IMR-90 (cell line): Measurements from ENCODE around the gene ZNF200. TPM values are rescaled to one million over a fixed set of nuclear protein-coding genes. Genes with fewer than 3 reads are reported as not detected.
"Not testable (repeated sequence)": the region's sequence is repeated elsewhere in the genome, so short reads cannot be mapped to it uniquely, and the experiment has no call there.

Source experiments
- ATAC-seq: fragments of 200-7000 bp; cut with Tn5 transposase; 2 replicates; pipeline ENCODE4 v1.9.1; 2020; ENCODE audit warnings: low read depth, mild to moderate bottlenecking, moderate library complexity
- BruUV-seq: library from RNA; stranded (reverse); fragments of 400-500 nt; replicated peaks from 2 replicates; lab custom pipeline; 2021; lab: Mats Ljungman, UMichigan
- CTCF ChIA-PET: fragments of 300-600 bp; formaldehyde crosslinking; extraction: SDS; loops from one replicate; lab custom pipeline; 2021; ENCODE audit warnings: antibody characterized with exemption; lab: Yijun Ruan, JAX
- POLR2A ChIA-PET: fragments of 300-600 bp; sonication (Branson Sonifier 250); formaldehyde crosslinking; loops from one replicate; lab custom pipeline; 2022; ENCODE audit warnings: antibody characterized with exemption; ENCODE audit not compliant: unreplicated experiment; lab: Charles Lee
- DNase-seq: peaks from one replicate; pipeline ENCODE4 v3.0.0; 2013
- H2AFZ ChIP-seq: replicated peaks from 2 replicates; pipeline ENCODE3; 2013; ENCODE audit warnings: low read length, mild to moderate bottlenecking; ENCODE audit not compliant: poor library complexity
- H2AK5ac ChIP-seq: 2 replicates; pipeline ENCODE4 v1.6.1; 2013; ENCODE audit warnings: low read depth, low read length, inconsistent platforms
- H2AK9ac ChIP-seq: replicated peaks from 2 replicates; pipeline ENCODE3; 2013; ENCODE audit warnings: mild to moderate bottlenecking, low read depth, low read length, moderate library complexity; ENCODE audit not compliant: poor library complexity
- H2BK120ac ChIP-seq: 2 replicates; pipeline ENCODE4 v1.6.1; 2013; ENCODE audit warnings: low read depth, low read length, inconsistent platforms
- H2BK15ac ChIP-seq: 3 replicates; pipeline ENCODE4 v1.6.1; 2013; ENCODE audit warnings: low read depth, low read length, inconsistent platforms
- H2BK20ac ChIP-seq: 2 replicates; pipeline ENCODE4 v1.6.1; 2013; ENCODE audit warnings: low read depth, mild to moderate bottlenecking, inconsistent platforms, low read length, moderate library complexity
- H2BK5ac ChIP-seq: 2 replicates; pipeline ENCODE4 v1.6.1; 2013; ENCODE audit warnings: mild to moderate bottlenecking, low read depth, low read length, inconsistent platforms; ENCODE audit not compliant: poor library complexity, severe bottlenecking
- H3K14ac ChIP-seq: replicated peaks from 2 replicates; pipeline ENCODE4 v1.6.1; 2013; ENCODE audit warnings: low read depth, low read length, inconsistent platforms
- H3K18ac ChIP-seq: 2 replicates; pipeline ENCODE4 v1.6.1; 2013; ENCODE audit warnings: low read depth, low read length, control low read depth
- H3K23ac ChIP-seq: 2 replicates; pipeline ENCODE4 v1.6.1; 2013; ENCODE audit warnings: low read depth, low read length, inconsistent platforms
- H3K27ac ChIP-seq: 2 replicates; pipeline ENCODE4 v1.5.1; 2013; ENCODE audit warnings: mild to moderate bottlenecking, control low read depth, low read length; ENCODE audit not compliant: insufficient read depth
- H3K27me3 ChIP-seq: 2 replicates; pipeline ENCODE4 v1.6.1; 2013; ENCODE audit warnings: low read length; ENCODE audit not compliant: control insufficient read depth, insufficient read depth
- H3K36me3 ChIP-seq: 2 replicates; pipeline ENCODE4 v1.6.1; 2013; ENCODE audit warnings: low read length, mixed read lengths; ENCODE audit not compliant: control insufficient read depth, insufficient read depth
- H3K4ac ChIP-seq: 2 replicates; pipeline ENCODE4 v1.6.1; 2013; ENCODE audit warnings: low read depth, low read length, inconsistent platforms
- H3K4me1 ChIP-seq: 2 replicates; pipeline ENCODE4 v1.6.1; 2013; ENCODE audit warnings: low read length, mixed read lengths; ENCODE audit not compliant: control insufficient read depth, insufficient read depth
- H3K4me2 ChIP-seq: 2 replicates; pipeline ENCODE4 v1.6.1; 2013; ENCODE audit warnings: low read depth, mild to moderate bottlenecking, control low read depth, low read length, moderate library complexity
- H3K4me3 ChIP-seq: 2 replicates; pipeline ENCODE4 v1.5.1; 2013; ENCODE audit warnings: low read depth, mild to moderate bottlenecking, control low read depth, low read length, moderate library complexity; ENCODE audit not compliant: insufficient read depth
- H3K56ac ChIP-seq: 2 replicates; pipeline ENCODE4 v1.6.1; 2013; ENCODE audit warnings: low read length, inconsistent platforms; ENCODE audit not compliant: insufficient read depth; ENCODE audit errors: extremely low read depth
- H3K79me1 ChIP-seq, 2 experiments: 2 replicates each; pipeline ENCODE4 v1.6.1; 2013; ENCODE audit warnings: low read length in 2 of 2, inconsistent platforms in 1 of 2, low read depth in 1 of 2
- H3K9ac ChIP-seq: 2 replicates; pipeline ENCODE4 v1.6.1; 2013; ENCODE audit warnings: low read depth, low read length, control low read depth
- H3K9me1 ChIP-seq: 2 replicates; pipeline ENCODE4 v1.6.1; 2013; ENCODE audit warnings: low read length, inconsistent platforms; ENCODE audit not compliant: insufficient read depth
- H3K9me3 ChIP-seq: 2 replicates; pipeline ENCODE4 v1.6.1; 2013; ENCODE audit warnings: low read length; ENCODE audit not compliant: control insufficient read depth, insufficient read depth
- H4K20me1 ChIP-seq: 2 replicates; pipeline ENCODE4 v1.6.1; 2013; ENCODE audit warnings: low read length, inconsistent platforms; ENCODE audit not compliant: insufficient read depth
- H4K5ac ChIP-seq: 2 replicates; pipeline ENCODE4 v1.6.1; 2013; ENCODE audit warnings: mild to moderate bottlenecking, low read depth, low read length, control low read depth
- H4K8ac ChIP-seq, 2 experiments: 2 replicates each; pipeline ENCODE4 v1.6.1; 2013; ENCODE audit warnings: low read depth in 2 of 2, low read length in 2 of 2, control low read depth in 1 of 2, inconsistent platforms in 1 of 2
- H4K91ac ChIP-seq: 2 replicates; pipeline ENCODE4 v1.6.1; 2013; ENCODE audit warnings: low read depth, low read length, inconsistent platforms; ENCODE audit not compliant: insufficient read depth
- WGBS, 2 experiments: methylation state at CpG; one replicate each; pipeline versions ENCODE4 v1.1.5 to v1.1.7; 2013; ENCODE audit warnings: missing lambda C conversion rate in 2 of 2; ENCODE audit not compliant: insufficient read length in 1 of 2; ENCODE audit errors: extremely low coverage in 2 of 2; 5-methylcytosine and 5-hydroxymethylcytosine counted together
- dilution Hi-C: fragments of 300-500 bp; cut with HindIII; formaldehyde crosslinking; loops from one replicate; pipeline ENCODE4 v1.14.3; 2018; ENCODE audit warnings: low sequenced_read_pairs; ENCODE audit not compliant: unreplicated experiment
- in situ Hi-C: fragments of 300-500 bp; cut with MboI; formaldehyde crosslinking; loops from 3 replicates; pipeline ENCODE4 v1.14.3; 2019; ENCODE audit warnings: low sequenced_read_pairs, inconsistent platforms, mixed read lengths
- intact Hi-C: fragments of 100-400 bp; cut with micrococcal nuclease; formaldehyde crosslinking; loops from 2 replicates; pipeline ENCODE4 v1.10.0; 2022
- polyA plus RNA-seq, 3 experiments: library from polyadenylated mRNA; depleted of rRNA; stranded (reverse); fragments of >200 nt; gene quantifications; 2 replicates each; pipeline ENCODE4 v1.2.3, GENCODE V29; 2012; ENCODE audit warnings: low replicate concordance in 1 of 3
- total RNA-seq: library from RNA; depleted of rRNA; stranded (reverse); fragments of >200 nt; gene quantifications from 2 replicates; pipeline ENCODE4 v1.2.3, GENCODE V29; 2012

The ZNF200 gene
- total and polyA plus RNA-seq, 2 of the 4 experiments (the other 2 are of a cell fraction), result 3.7 to 7.5 TPM

- dilution Hi-C loops, H2AK5ac ChIP-seq, H3K27me3 ChIP-seq, H2AFZ ChIP-seq, H3K4ac ChIP-seq, H3K4me3 ChIP-seq, H3K9me1 ChIP-seq, H2BK120ac ChIP-seq, in situ Hi-C loops, H3K4me1 ChIP-seq, CTCF ChIA-PET, H3K79me1 ChIP-seq, H4K5ac ChIP-seq, H2BK5ac ChIP-seq, H3K4me2 ChIP-seq, H4K8ac ChIP-seq, H2BK20ac ChIP-seq, H3K9ac ChIP-seq, ATAC-seq, H3K23ac ChIP-seq, DNase-seq, H3K36me3 ChIP-seq, H3K14ac ChIP-seq, POLR2A ChIA-PET, H3K56ac ChIP-seq, H2BK15ac ChIP-seq, H2AK9ac ChIP-seq, H3K18ac ChIP-seq, H3K9me3 ChIP-seq, H4K20me1 ChIP-seq, H4K91ac ChIP-seq, H3K27ac ChIP-seq, intact Hi-C loops, BruUV-seq: not testable (repeated sequence)
- WGBS, 2 experiments, result no CpG with 5 or more reads among the region's 3 CpGs
Observed at GRCh38 chr16:3197694-3198333, 37.1 kb downstream of the ZNF200 start.
